Fibroblast of villous mesenchyme (primary cell): ENCODE data around the gene NUDT19. TPM values are rescaled to one million over a fixed set of nuclear protein-coding genes. Genes with fewer than 3 reads are reported as not detected.

Experiments used
- DNase-seq: peaks from one replicate; pipeline ENCODE4 v3.0.0-alpha.2; 2010; ENCODE audit warnings: low read depth
- H3K4me3 ChIP-seq: 2 replicates; pipeline ENCODE4 v1.5.1; 2011; ENCODE audit warnings: low read depth, mild to moderate bottlenecking, low read length
- total RNA-seq: library from RNA; depleted of rRNA; stranded (reverse); fragments of >200 nt; gene quantifications from 2 replicates; pipeline ENCODE4 v1.2.3, GENCODE V29; 2012
- TF ChIP-seq, protein P1 (sequence below): IDR thresholded peaks from 2 replicates; pipeline ENCODE4 v1.5.1; 2012; ENCODE audit warnings: low read depth, mild to moderate bottlenecking, low read length; ENCODE audit not compliant: insufficient read depth

The NUDT19 gene
- total RNA-seq, 1 donor, result 14.2 TPM

DNA sequence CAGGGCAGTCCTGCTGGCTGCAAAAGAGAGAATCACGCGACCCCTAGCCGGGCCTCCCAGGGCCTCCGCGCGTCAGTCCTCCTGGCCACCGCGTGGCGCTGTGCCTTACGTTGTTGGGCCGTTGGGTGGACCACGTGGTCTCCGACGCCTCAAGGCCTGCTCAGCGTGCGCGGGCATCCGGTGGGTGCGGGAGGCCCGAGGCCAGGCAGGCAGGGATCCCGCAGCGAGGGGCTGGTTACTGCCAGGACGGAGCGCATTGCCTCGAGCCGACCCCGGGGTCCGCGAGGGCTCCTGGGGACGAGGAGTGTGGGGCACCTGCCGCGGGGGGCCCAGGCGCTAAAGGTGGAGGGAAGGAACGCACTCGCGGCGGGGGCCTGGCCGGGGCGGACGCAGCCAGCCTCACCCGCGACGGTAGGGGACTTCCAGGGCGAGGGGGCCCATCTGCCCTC, 28.0 kb downstream of the NUDT19 start, which contains the start of gene TDRD12:
Gene TDRD12, plus strand, starts transcription at position 157 of the 449 bp plus-strand sequence. CDS start 306 bp downstream, outside the sequence.
- H3K4me3 ChIP-seq, result no peak within 1 kb of the TSS
- DNase-seq, result no peak
- TF ChIP-seq, protein P1, sequence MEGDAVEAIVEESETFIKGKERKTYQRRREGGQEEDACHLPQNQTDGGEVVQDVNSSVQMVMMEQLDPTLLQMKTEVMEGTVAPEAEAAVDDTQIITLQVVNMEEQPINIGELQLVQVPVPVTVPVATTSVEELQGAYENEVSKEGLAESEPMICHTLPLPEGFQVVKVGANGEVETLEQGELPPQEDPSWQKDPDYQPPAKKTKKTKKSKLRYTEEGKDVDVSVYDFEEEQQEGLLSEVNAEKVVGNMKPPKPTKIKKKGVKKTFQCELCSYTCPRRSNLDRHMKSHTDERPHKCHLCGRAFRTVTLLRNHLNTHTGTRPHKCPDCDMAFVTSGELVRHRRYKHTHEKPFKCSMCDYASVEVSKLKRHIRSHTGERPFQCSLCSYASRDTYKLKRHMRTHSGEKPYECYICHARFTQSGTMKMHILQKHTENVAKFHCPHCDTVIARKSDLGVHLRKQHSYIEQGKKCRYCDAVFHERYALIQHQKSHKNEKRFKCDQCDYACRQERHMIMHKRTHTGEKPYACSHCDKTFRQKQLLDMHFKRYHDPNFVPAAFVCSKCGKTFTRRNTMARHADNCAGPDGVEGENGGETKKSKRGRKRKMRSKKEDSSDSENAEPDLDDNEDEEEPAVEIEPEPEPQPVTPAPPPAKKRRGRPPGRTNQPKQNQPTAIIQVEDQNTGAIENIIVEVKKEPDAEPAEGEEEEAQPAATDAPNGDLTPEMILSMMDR, result no peak

DNA sequence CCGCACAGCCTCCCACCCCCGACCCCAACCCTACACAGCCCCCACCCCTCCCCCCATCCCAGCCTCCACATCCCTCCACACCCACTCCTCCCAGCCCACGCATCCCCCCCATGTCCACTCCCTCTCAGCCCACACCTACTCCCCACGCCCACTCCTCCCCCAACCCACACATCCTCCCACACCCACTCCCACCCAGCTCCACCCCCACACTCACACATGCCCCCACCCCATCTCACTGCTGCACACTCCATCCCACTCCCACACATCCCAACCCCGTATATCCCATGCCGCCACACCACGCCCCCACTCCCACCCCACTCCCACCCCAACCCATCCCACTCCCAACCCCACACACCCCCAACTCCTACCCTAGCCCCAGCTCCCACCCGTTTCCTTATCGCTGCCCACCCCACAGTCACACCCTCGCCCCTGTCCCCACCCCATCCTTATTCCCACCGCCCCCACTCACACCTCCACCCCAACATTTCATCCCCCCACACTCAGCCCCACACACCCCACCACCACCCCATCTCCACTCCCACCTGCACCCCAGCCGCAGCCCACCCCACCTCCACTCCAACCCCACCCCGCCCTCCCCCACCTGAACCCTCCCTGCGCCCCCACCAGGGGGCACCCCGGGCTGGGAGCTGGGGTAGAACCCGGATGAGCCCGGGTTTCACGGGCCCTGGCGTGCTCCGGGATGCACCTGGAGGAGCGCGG, 28.8 kb downstream of the NUDT19 start:
- TF ChIP-seq, protein P1, result no peak
- DNase-seq, result no peak
- no peak overlapping the region for H3K4me3 ChIP-seq

DNA sequence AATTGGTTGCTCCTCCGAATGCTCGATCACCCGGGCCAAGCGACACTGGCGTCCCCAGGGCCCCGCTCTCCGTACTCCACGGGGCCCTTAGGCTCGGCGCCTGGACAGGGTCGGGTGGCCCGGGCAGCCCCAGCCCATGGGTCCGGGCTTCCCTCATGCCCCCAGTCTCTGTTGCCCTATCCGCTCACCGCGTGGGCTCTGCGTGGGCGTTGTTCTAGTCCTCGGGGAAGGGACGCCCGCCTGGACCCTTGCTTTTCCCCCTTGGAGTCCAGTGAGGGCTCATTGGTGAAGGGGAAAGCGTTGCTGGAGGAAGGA, 29.3 kb downstream of the NUDT19 start:
- no peak for DNase-seq
- TF ChIP-seq, protein P1, result no peak
- no peak overlapping the region for H3K4me3 ChIP-seq

DNA sequence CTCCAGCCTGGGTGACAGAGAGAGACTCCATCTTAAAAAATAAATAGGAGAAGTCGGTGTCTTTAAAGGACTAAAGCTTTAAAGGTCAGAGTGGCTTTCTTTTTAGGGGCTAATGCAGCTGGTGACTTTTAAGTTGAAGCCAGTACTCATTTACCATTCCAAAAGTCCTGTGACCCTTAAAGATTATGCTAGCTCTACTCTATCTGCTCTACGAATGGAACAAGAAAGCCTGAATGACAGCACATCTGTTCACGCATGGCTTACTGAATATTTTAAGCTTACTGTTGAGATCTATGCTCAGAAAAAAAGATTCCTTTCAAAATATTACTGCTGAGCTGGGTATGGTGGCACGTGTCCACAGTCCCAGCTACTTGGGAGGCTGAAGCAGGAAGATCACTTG, 44.3 kb downstream of the NUDT19 start:
- H3K4me3 ChIP-seq, result no peak overlapping the region
- DNase-seq, result no peak
- TF ChIP-seq, protein P1, result no peak

DNA sequence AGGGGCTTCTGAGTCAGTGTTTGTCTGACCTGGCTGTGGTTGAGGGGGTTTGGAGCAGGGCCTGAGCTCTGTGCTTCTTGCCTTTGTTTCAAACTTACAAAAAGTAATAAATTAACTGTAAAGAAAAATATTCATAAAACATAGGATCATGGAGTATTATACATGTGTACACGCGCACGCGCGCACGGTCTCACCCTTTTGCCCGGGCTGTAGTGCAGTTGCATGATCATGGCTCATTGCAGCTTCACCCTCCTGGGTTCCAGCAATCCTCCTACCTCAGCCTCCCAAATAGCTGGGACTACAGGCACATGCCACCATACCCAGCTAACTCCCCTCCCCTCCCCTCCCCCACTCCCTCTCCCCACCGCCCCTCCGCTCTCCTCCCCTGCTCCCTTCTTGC, 51.4 kb downstream of the NUDT19 start:
- TF ChIP-seq, protein P1, result no peak
- no peak overlapping the region for H3K4me3 ChIP-seq
- no peak for DNase-seq

DNA sequence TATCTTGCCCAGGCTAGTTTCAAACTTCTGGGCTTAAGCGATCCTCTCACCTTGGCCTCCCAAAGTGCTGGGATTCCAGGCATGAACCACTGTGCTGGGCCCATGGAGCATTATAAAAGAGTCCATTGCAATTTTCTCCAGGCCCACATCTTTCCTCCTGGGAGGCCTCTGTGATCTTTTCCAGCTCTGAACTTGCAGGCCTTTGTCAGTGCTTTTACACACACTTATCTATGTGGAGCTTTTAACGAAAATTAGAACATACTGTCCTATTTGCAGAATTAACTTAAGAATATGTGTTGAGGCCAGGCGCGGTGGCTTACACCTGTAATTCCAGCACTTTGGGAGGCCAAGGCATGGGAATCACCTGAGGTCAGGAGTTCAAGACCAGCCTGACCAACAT, 51.8 kb downstream of the NUDT19 start:
- DNase-seq, result no peak
- no peak overlapping the region for H3K4me3 ChIP-seq
- TF ChIP-seq, protein P1, result no peak
